Activated CD4-positive, alpha-beta memory T cell treated with anti-CD3 and anti-CD28 coated beads, Interleukin-2, amount 10 ng/mL, durations not matched to agents 7 days and 5 days (primary cell): ENCODE data around the gene KRTAP5-4. TPM values are rescaled to one million over a fixed set of nuclear protein-coding genes. Genes with fewer than 3 reads are reported as not detected.
"Not testable (repeated sequence)": the region's sequence is repeated elsewhere in the genome, so short reads cannot be mapped to it uniquely, and the experiment has no call there.

Source experiments
- CTCF ChIA-PET: fragments of 350-600 bp; sonication (Branson Sonifier 250); formaldehyde crosslinking; loops from one replicate; lab custom pipeline; 2021; ENCODE audit warnings: antibody characterized with exemption, inconsistent platforms; lab: Charles Lee
- POLR2A ChIA-PET: fragments of 350-600 bp; sonication (Branson Sonifier 250); formaldehyde crosslinking; loops from one replicate; lab custom pipeline; 2021; ENCODE audit warnings: antibody characterized with exemption; lab: Charles Lee
- DNase-seq: peaks from one replicate; pipeline ENCODE4 v3.0.0-alpha.2; 2020
- H3K27ac Mint-ChIP-seq: one replicate; pipeline ENCODE4 v1.8.0; 2021; ENCODE audit warnings: mild to moderate bottlenecking, mixed read lengths
- H3K27me3 Mint-ChIP-seq: one replicate; pipeline ENCODE4 v1.8.0; 2021; ENCODE audit warnings: mixed read lengths
- H3K36me3 Mint-ChIP-seq: one replicate; pipeline ENCODE4 v1.8.0; 2021; ENCODE audit warnings: low read depth, mixed read lengths
- H3K4me1 Mint-ChIP-seq: one replicate; pipeline ENCODE4 v1.8.0; 2021; ENCODE audit warnings: mixed read lengths
- H3K4me3 Mint-ChIP-seq: one replicate; pipeline ENCODE4 v1.8.0; 2021; ENCODE audit warnings: mild to moderate bottlenecking, mixed read lengths
- H3K9me3 Mint-ChIP-seq: one replicate; pipeline ENCODE4 v1.8.0; 2021; ENCODE audit warnings: mixed read lengths
- total RNA-seq, 2 experiments: library from RNA; stranded (reverse); gene quantifications; one replicate each; pipeline ENCODE4 v1.2.3, GENCODE V29; 2021

KRTAP5-4 gene
- total RNA-seq, 2 experiments from 2014 or later, result not detected

- peaks cover 27% of the 10 kb centered on the region for H3K4me1 Mint-ChIP-seq
- peaks cover 3% of the 10 kb centered on the region for H3K27me3 Mint-ChIP-seq
- CTCF ChIA-PET, result interaction anchor here (6.7 kb wide), 1 partner anchor 10 kb away, joined by 68 read pairs; no protein-coding TSS in a partner anchor
- no peaks in the 10 kb centered on the region for H3K9me3 Mint-ChIP-seq
- no peak overlapping the region for H3K4me3 Mint-ChIP-seq
- POLR2A ChIA-PET, result no interaction called here
- no peak overlapping the region for H3K27ac Mint-ChIP-seq
- DNase-seq, result no peak
- peaks cover 9% of the 10 kb centered on the region for H3K36me3 Mint-ChIP-seq
These were observed 35.2 kb downstream of the KRTAP5-4 start for GRCh38 chr11:1586699-1587098.

- POLR2A ChIA-PET, result interaction anchor here (0.7 kb wide), 1 partner anchor 10 kb away, joined by 3 read pairs; no protein-coding TSS in a partner anchor
- H3K36me3 Mint-ChIP-seq, H3K9me3 Mint-ChIP-seq, H3K27me3 Mint-ChIP-seq, CTCF ChIA-PET, H3K27ac Mint-ChIP-seq, DNase-seq, H3K4me3 Mint-ChIP-seq: not testable (repeated sequence)
- H3K4me1 Mint-ChIP-seq, result peaks cover 22% of the 10 kb centered on the region
These were observed 37.1 kb downstream of the KRTAP5-4 start, which contains the start of gene KRTAP5-1 for GRCh38 chr11:1584661-1585370. KRTAP5-1 (minus strand) TSS chr11:1585283; CDS start chr11:1585249, 34 bp downstream.

GRCh38 chr11:1582909-1583308, 39.0 kb downstream of the KRTAP5-4 start:
- H3K27ac Mint-ChIP-seq, H3K4me3 Mint-ChIP-seq, H3K27me3 Mint-ChIP-seq, POLR2A ChIA-PET, H3K9me3 Mint-ChIP-seq, DNase-seq, H3K4me1 Mint-ChIP-seq, H3K36me3 Mint-ChIP-seq: not testable (repeated sequence)
- CTCF ChIA-PET, result interaction anchor here (1.2 to 1.3 kb wide), 2 partner anchors 8 to 12 kb away, joined by 3 to 4 read pairs; no protein-coding TSS in a partner anchor

GRCh38 chr11:1581976-1582375, 40.0 kb downstream of the KRTAP5-4 start:
- Mint-ChIP-seq H3K36me3 (no peaks in the 10 kb centered on the region), H3K4me3 (no peak overlapping the region), H3K9me3 (peaks cover 5% of the 10 kb centered on the region), H3K4me1 (peaks cover 9% of the 10 kb centered on the region), H3K27ac (no peak overlapping the region), H3K27me3 (peaks cover 1% of the 10 kb centered on the region)
- CTCF ChIA-PET, result interaction anchor here (0.8 to 1.3 kb wide), 2 partner anchors 8 to 13 kb away, joined by 3 to 4 read pairs; no protein-coding TSS in a partner anchor
- no peak for DNase-seq
- POLR2A ChIA-PET, result no interaction called here

- no peak for DNase-seq
- Mint-ChIP-seq H3K4me1 (peaks cover 8% of the 10 kb centered on the region), H3K27me3 (peaks cover 23% of the 10 kb centered on the region), H3K27ac (no peak overlapping the region), H3K4me3 (no peak overlapping the region), H3K9me3 (peaks cover 5% of the 10 kb centered on the region), H3K36me3 (no peaks in the 10 kb centered on the region)
- ChIA-PET CTCF (interaction anchor here (0.5 to 7.4 kb wide), 7 partner anchors 9 to 721 kb away, joined by 3 to 68 read pairs (median 4); no protein-coding TSS in a partner anchor), POLR2A (interaction anchor here (3.4 kb wide), 1 partner anchor 12 kb away, joined by 12 read pairs; no protein-coding TSS in a partner anchor)
These were observed 45.1 kb downstream of the KRTAP5-4 start for GRCh38 chr11:1576825-1577224.

- not testable (repeated sequence) for H3K4me3 Mint-ChIP-seq, DNase-seq, H3K27ac Mint-ChIP-seq, H3K36me3 Mint-ChIP-seq, H3K9me3 Mint-ChIP-seq, H3K4me1 Mint-ChIP-seq
- CTCF ChIA-PET, result interaction anchor here (1.0 to 7.4 kb wide), 6 partner anchors 13 to 372 kb away, joined by 3 to 68 read pairs (median 7); no protein-coding TSS in a partner anchor
- H3K27me3 Mint-ChIP-seq, result peaks cover 25% of the 10 kb centered on the region
- POLR2A ChIA-PET, result interaction anchor here (1.0 kb wide), 1 partner anchor 29 kb away, joined by 6 read pairs; no protein-coding TSS in a partner anchor
These were observed 46.2 kb downstream of the KRTAP5-4 start for GRCh38 chr11:1575756-1576155.

- H3K36me3 Mint-ChIP-seq, result no peaks in the 10 kb centered on the region
- POLR2A ChIA-PET, result interaction anchor here (0.6 to 1.4 kb wide), 5 partner anchors 10 to 30 kb away, joined by 3 to 7 read pairs (median 4); partner anchors contain the start of gene KRTAP5-1
- H3K27me3 Mint-ChIP-seq, result peaks cover 30% of the 10 kb centered on the region
- CTCF ChIA-PET, result interaction anchor here (0.8 to 7.4 kb wide), 25 partner anchors 8 to 371 kb away, joined by 3 to 68 read pairs (median 4); partner anchors contain the start of gene KRTAP5-2
- DNase-seq, result no peak
- peak overlapping the region; percentile 7 for H3K4me3 Mint-ChIP-seq
- H3K9me3 Mint-ChIP-seq, result peaks cover 5% of the 10 kb centered on the region
- no peak overlapping the region for H3K27ac Mint-ChIP-seq
- H3K4me1 Mint-ChIP-seq, result peaks cover 11% of the 10 kb centered on the region
These were observed 47.0 kb downstream of the KRTAP5-4 start for GRCh38 chr11:1574933-1575242.

GRCh38 chr11:1574238-1574932, 47.6 kb downstream of the KRTAP5-4 start:
- CTCF ChIA-PET, result interaction anchor here (0.8 to 7.4 kb wide), 26 partner anchors 8 to 371 kb away, joined by 3 to 68 read pairs (median 4); partner anchors contain the start of gene KRTAP5-2
- peaks cover 5% of the 10 kb centered on the region for H3K9me3 Mint-ChIP-seq
- POLR2A ChIA-PET, result interaction anchor here (0.6 to 1.4 kb wide), 5 partner anchors 10 to 31 kb away, joined by 3 to 7 read pairs (median 4); partner anchors contain the start of gene KRTAP5-1
- H3K27me3 Mint-ChIP-seq, result peaks cover 33% of the 10 kb centered on the region
- peaks cover 11% of the 10 kb centered on the region for H3K4me1 Mint-ChIP-seq
- no peak overlapping the region for H3K27ac Mint-ChIP-seq
- DNase-seq, result peak; percentile 60
- no peaks in the 10 kb centered on the region for H3K36me3 Mint-ChIP-seq
- peak overlapping the region; percentile 49 for H3K4me3 Mint-ChIP-seq

GRCh38 chr11:1573903-1574237, 48.1 kb downstream of the KRTAP5-4 start:
- H3K4me3 Mint-ChIP-seq, result peak overlapping the region; percentile 37
- POLR2A ChIA-PET, result interaction anchor here (0.8 to 1.4 kb wide), 4 partner anchors 9 to 20 kb away, joined by 3 to 4 read pairs (median 3); partner anchors contain the start of gene KRTAP5-1
- H3K9me3 Mint-ChIP-seq, result peaks cover 5% of the 10 kb centered on the region
- CTCF ChIA-PET, result interaction anchor here (1.3 to 7.4 kb wide), 4 partner anchors 8 to 27 kb away, joined by 3 to 68 read pairs (median 24); partner anchors contain the start of gene KRTAP5-2
- H3K4me1 Mint-ChIP-seq, result peaks cover 11% of the 10 kb centered on the region
- H3K36me3 Mint-ChIP-seq, result no peaks in the 10 kb centered on the region
- DNase-seq, result peak; percentile 25
- H3K27ac Mint-ChIP-seq, result no peak overlapping the region
- peaks cover 35% of the 10 kb centered on the region for H3K27me3 Mint-ChIP-seq

- peak overlapping the region; percentile 37 for H3K4me3 Mint-ChIP-seq
- H3K9me3 Mint-ChIP-seq, result peaks cover 3% of the 10 kb centered on the region
- ChIA-PET CTCF (interaction anchor here (0.5 to 7.4 kb wide), 4 partner anchors 9 to 646 kb away, joined by 3 to 68 read pairs (median 24); no protein-coding TSS in a partner anchor), POLR2A (interaction anchor here (0.8 to 1.1 kb wide), 3 partner anchors 9 to 20 kb away, joined by 3 to 4 read pairs (median 3); no protein-coding TSS in a partner anchor)
- H3K27ac Mint-ChIP-seq, result no peak overlapping the region
- peaks cover 35% of the 10 kb centered on the region for H3K27me3 Mint-ChIP-seq
- H3K36me3 Mint-ChIP-seq, result no peaks in the 10 kb centered on the region
- H3K4me1 Mint-ChIP-seq, result peaks cover 11% of the 10 kb centered on the region
- DNase-seq, result no peak
These were observed 48.6 kb downstream of the KRTAP5-4 start for GRCh38 chr11:1573077-1573902.

GRCh38 chr11:1572197-1573076, 49.5 kb downstream of the KRTAP5-4 start, which contains the start of gene DUSP8:
DUSP8 (minus strand) TSS chr11:1572271; CDS start chr11:1565826, 6,445 bp downstream.
- peaks cover 11% of the 10 kb centered on the region for H3K4me1 Mint-ChIP-seq
- CTCF ChIA-PET, result interaction anchor here (0.7 to 5.1 kb wide), 2 partner anchors 25 to 26 kb away, joined by 6 to 44 read pairs; no protein-coding TSS in a partner anchor
- H3K27me3 Mint-ChIP-seq, result peaks cover 35% of the 10 kb centered on the region
- H3K27ac Mint-ChIP-seq, result no peak within 1 kb of the TSS
- no peaks in the 10 kb centered on the region for H3K9me3 Mint-ChIP-seq
- no peaks in the 10 kb centered on the region for H3K36me3 Mint-ChIP-seq
- H3K4me3 Mint-ChIP-seq, result peak within 1 kb of the TSS; percentile 30
- POLR2A ChIA-PET, result interaction anchor here (1.1 kb wide), 1 partner anchor 17 kb away, joined by 3 read pairs; no protein-coding TSS in a partner anchor
- DNase-seq, result peak; percentile 92
